C4-2B (cell line): ENCODE results near the gene XPO5.
"Not testable (repeated sequence)": the region's sequence is repeated elsewhere in the genome, so short reads cannot be mapped to it uniquely, and the experiment has no call there.

Experiments
- H3K27ac ChIP-seq: fragments of 450-650 bp; 2 replicates; pipeline ENCODE4 v1.5.1; 2017
- ZFX ChIP-seq: fragments of 450-650 bp; IDR thresholded peaks from 2 replicates; pipeline ENCODE4 v1.6.1; 2017
- TF ChIP-seq, protein P1 (sequence below): fragments of 450-650 bp; conservative IDR thresholded peaks from 2 replicates; pipeline ENCODE4 v1.5.1; 2017; ENCODE audit warnings: mild to moderate bottlenecking

XPO5 gene

DNA sequence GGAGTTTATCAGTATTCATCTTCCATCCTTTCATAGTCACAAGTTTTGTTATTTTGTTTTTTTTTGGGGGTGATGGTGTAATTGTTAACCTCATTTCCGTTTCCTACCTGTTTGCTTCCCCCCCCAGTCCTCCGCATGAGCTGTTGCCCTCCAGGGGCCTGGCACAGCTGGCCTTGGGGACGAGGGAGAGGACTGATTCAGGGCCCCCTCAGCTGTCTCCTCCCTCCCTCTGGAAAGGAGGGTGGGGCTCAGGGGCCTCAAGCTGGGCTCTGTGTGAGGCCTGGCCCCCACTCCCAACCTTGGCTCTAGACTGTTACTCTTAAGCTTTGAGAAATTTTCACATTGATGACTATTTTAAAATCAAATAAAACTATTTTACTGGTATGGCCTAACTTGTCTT lies 69.7 kb downstream of the XPO5 start:
- H3K27ac ChIP-seq, result no peak overlapping the region
- TF ChIP-seq, protein P1, sequence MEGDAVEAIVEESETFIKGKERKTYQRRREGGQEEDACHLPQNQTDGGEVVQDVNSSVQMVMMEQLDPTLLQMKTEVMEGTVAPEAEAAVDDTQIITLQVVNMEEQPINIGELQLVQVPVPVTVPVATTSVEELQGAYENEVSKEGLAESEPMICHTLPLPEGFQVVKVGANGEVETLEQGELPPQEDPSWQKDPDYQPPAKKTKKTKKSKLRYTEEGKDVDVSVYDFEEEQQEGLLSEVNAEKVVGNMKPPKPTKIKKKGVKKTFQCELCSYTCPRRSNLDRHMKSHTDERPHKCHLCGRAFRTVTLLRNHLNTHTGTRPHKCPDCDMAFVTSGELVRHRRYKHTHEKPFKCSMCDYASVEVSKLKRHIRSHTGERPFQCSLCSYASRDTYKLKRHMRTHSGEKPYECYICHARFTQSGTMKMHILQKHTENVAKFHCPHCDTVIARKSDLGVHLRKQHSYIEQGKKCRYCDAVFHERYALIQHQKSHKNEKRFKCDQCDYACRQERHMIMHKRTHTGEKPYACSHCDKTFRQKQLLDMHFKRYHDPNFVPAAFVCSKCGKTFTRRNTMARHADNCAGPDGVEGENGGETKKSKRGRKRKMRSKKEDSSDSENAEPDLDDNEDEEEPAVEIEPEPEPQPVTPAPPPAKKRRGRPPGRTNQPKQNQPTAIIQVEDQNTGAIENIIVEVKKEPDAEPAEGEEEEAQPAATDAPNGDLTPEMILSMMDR, result no peak
- no peak for TF ChIP-seq ZFX

DNA sequence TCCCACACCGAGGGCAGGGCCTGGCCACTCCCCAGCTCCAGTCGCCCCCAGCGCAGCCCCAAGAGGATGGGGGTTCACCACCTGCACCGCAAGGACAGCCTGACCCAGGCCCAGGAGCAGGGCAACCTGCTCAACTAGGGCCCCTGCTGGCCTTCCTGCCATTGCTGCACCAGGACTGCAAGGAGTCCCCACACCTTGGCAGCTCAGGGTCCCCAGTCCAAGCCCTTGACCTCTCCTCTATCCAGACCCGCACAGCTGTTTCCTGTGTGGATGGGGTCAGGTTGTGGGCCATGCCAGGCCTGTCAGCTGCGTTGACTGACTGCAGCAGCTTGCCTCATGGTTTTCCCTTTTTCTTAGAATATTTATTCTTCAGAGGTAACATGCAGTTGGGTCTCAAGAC lies 70.1 kb downstream of the XPO5 start:
- TF ChIP-seq, protein P1, result no peak
- TF ChIP-seq ZFX, result no peak
- no peak overlapping the region for H3K27ac ChIP-seq

DNA sequence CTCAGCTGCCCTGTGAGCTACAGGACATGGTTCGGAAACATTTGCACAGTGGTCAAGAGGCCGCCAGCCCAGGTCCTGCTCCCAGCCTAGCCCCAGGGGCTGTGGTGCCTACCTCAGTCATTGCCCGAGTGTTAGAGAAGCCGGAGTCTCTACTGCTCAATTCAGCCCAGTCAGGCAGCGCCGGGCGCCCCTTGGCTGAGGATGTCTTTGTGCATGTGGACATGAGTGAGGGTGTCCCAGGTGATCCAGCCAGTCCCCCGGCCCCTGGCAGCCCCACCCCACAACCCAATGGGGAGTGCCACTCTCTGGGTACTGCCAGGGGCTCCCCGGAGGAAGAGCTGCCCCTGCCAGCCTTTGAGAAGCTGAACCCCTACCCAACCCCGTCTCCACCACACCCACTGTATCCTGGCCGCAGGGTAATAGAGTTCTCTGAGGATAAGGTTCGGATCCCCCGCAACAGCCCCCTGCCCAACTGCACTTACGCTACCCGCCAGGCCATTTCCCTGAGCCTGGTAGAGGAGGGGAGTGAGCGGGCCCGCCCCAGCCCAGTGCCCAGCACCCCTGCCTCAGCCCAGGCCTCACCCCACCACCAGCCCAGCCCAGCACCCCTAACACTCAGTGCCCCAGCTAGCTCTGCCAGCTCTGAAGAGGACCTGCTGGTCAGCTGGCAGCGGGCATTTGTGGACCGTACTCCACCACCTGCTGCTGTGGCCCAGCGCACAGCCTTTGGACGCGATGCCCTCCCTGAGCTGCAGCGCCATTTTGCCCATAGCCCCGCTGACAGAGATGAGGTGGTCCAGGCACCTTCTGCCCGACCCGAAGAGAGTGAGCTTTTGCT lies 70.9 kb downstream of the XPO5 start:
- no peak for TF ChIP-seq ZFX
- TF ChIP-seq, protein P1, result no peak
- H3K27ac ChIP-seq, result no peak overlapping the region

DNA sequence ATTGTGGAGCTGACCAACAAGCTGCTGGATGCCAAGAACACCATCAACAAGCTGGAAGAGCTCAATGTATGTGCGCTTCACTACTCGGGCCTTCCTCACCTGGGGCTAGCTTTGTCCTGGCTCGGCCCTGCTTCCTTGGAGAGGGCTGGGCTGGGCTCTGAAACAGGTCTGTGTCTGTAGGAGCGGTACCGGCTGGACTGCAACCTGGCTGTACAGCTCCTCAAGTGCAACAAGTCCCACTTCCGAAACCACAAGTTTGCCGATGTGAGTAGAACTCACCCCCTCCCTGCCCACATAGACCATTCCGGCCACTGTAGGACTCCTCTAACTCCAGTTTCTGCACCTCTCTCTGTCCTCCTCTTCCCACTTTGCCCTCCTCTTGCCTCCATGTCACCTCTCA lies 72.4 kb downstream of the XPO5 start:
- H3K27ac ChIP-seq, result no peak overlapping the region
- TF ChIP-seq, protein P1, result no peak
- no peak for TF ChIP-seq ZFX

DNA sequence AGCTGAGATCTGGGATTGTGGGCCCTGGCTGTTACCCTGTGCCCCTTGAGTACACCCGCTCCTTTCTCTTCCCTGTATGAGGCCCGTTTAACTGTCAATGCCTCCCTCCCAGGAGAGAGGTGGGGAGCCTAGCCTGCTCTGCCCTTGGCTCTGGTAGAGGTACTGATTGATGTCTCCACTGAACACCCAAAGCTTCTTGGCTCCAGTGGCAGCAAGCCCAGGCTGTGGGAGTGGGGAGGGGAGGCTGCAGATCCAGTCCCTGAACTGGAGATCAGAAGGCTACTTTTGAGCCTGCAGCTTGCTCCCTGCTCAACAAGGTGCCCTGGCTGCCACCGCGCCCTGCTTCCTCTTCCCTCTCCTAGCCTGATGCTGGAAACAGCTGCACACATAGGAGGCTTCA lies 73.2 kb downstream of the XPO5 start:
- TF ChIP-seq ZFX, result no peak
- TF ChIP-seq, protein P1, result no peak
- H3K27ac ChIP-seq, result no peak overlapping the region

DNA sequence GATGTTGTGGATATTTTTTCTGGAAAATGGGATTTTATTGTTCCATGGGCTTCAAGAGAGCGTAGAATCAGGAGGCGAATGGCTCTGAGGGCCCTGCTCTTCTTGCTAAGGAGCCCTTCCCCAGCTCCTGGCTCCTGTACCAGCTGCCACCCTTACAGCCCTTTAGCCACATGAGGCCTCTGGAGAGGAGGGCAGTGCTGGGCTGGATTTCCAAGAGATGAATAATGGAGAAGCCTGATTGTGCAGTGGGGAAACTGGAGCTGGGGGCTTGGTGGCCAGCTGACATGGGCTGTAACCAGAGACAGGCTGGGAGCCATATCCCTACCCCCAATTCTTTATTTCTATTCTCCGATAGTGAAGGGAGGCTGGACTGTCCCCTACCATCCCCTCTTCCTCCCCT lies 74.9 kb downstream of the XPO5 start:
- no peak overlapping the region for H3K27ac ChIP-seq
- no peak for TF ChIP-seq ZFX
- TF ChIP-seq, protein P1, result no peak

DNA sequence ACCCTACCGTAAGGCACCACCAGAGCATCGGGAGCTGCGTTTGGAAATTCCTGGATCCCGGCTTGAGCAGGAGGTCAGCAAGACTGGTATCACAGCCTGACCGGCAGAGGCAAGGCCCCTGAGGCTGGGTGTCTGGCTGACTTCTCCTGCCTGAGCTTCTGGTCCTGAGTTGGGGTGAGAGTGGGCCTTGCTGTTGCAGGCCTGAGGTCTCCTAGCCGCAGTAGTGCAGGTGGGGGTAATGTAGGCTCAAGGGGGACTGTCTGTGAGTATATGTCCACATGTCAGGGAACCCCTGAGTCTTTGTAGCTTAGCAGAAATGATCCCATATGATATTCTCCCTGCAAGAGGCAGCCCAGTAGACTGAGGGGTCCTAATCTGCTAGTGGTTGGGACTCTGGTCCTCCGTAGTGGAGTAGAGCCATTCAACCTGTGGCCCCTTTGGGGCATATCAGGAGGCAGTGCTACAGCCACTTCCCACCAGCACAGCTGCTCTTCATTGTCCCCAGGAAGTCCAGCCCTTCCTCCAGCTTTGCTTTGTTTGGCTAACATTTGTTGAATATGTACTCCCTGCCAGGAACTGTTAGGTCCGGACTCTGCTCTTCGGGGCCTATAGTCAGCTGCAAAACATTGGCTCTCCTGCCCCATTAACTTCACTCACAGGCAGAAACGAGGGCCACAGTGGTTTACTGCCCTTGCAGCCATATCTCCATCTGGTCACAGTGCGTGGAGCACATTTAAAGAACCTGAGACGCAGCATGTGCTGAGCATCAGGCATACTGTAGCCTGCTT lies 76.6 kb downstream of the XPO5 start:
- no peak overlapping the region for H3K27ac ChIP-seq
- no peak for TF ChIP-seq ZFX
- TF ChIP-seq, protein P1, result no peak

DNA sequence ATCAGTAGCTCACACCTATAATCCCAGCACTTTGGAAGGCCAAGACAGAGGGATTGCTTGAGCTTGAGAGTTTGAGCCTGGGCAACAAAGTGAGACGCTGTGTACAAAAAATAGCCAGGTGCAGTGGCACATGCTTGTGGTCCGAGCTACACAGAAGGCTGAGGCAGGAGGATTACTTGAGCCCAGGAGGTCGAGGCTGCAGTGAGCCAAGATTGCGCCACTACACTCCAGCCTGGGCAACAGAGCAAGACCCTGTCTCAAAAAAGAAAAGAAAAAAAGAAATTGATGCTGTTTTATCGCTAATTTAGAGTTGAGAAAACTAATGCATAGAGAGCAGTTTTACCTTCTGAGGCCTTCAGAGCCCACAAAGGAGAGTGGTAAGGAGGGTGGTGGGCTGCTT lies 77.5 kb downstream of the XPO5 start:
- H3K27ac ChIP-seq, result not testable (repeated sequence)
